Stimulated activated CD8-positive, alpha-beta memory T cell treated with anti-CD3 and anti-CD28 coated beads, Interleukin-7, amount 100 ng/mL, for 24 hours (primary cell): ENCODE data around the gene IRS2.

Source experiments
- DNase-seq: peaks from one replicate; pipeline ENCODE4 v3.0.0-alpha.2; 2020; ENCODE audit warnings: low read depth

IRS2 gene

GRCh38 chr13:109730812-109731335 lies 55.5 kb downstream of the IRS2 start:
- no peak for DNase-seq

GRCh38 chr13:109728791-109729731 lies 57.3 kb downstream of the IRS2 start:
- no peak for DNase-seq

DNA sequence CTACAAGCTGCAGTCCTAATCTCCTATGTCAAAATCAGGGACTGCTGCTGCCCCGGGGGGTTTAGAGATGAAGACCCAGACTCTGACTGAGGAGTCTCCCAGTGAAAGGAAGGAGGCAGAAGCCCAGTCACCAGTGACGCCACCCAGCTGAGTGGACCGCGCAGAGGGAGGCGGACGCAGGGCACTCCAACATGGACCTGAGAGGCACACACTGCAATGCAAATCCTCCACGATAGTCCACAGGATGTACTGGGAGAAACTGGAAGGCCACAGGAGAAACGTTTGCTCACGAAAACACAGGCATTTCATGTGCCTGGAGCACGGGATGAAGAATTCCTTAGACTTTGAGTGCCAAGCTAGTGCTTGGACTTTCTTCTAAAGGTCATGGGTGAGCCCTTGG lies 58.3 kb downstream of the IRS2 start:
- DNase-seq = no peak

GRCh38 chr13:109727251-109727650 lies 59.1 kb downstream of the IRS2 start:
- no peak for DNase-seq

GRCh38 chr13:109725995-109726637 lies 60.3 kb downstream of the IRS2 start:
- no peak for DNase-seq

- DNase-seq = no peak
These were observed 61.1 kb downstream of the IRS2 start for GRCh38 chr13:109725297-109725696.

DNA sequence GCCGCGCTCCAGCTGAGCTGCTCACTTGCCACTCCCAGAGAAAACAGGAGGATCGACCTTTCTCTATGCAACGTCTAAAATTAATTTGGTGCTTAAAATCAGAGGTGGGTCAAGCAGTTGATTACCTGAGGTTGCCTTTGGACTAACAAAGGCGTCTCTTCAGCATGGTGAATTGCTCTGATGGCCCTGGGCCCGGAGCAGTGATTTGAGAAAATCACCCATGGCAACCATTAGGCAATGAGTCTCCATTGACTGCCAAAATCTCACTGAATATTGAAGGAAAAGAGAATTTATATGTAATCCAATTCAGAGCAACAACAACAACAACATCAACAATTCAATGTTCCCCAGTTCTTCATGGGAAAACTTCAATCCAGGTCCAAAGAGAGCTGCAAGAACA lies 61.8 kb downstream of the IRS2 start:
- DNase-seq = no peak

GRCh38 chr13:109723046-109723445 lies 63.3 kb downstream of the IRS2 start:
- no peak for DNase-seq

DNA sequence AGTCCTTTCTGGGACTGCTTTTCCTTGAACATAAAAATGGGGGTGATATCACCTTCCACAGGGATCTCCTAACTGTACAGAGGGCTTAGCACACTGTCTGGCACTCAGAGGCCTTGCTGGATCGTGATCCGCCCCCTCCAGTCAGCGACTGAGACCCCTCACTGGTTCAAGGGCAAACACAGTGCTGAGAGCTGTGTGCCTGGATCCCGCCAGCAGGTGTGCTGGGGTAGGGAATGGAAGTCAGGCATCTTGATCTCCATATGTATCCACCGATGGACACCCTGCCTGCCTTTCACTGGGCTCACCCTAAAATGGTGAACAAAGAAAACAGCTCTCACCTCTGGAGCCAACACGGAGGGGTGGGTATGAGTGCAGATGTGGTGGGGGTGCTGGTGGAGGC lies 64.3 kb downstream of the IRS2 start:
- no peak for DNase-seq

GRCh38 chr13:109720758-109721184 lies 65.6 kb downstream of the IRS2 start:
- DNase-seq = no peak

- DNase-seq = no peak
These were observed 66.3 kb downstream of the IRS2 start for GRCh38 chr13:109719962-109720646.

DNA sequence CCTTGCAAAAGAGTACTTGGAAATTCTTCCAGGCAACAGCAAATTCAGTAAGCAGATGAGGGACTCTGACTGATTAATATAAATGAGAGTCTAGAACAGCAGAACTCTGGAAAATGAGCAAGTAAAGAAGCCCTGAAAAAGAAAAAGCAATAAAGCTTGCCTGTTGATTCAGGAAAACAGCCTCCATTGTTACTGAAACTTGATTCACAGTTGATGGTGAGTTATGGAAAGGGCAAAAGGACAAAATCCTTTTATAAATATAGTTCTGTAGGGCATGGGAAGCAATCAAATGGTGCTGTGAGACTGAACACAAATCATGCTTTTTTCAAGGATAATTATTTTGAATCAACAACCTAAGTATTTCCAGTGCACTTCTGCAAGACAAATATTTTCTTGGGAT lies 67.7 kb downstream of the IRS2 start:
- no peak for DNase-seq

DNA sequence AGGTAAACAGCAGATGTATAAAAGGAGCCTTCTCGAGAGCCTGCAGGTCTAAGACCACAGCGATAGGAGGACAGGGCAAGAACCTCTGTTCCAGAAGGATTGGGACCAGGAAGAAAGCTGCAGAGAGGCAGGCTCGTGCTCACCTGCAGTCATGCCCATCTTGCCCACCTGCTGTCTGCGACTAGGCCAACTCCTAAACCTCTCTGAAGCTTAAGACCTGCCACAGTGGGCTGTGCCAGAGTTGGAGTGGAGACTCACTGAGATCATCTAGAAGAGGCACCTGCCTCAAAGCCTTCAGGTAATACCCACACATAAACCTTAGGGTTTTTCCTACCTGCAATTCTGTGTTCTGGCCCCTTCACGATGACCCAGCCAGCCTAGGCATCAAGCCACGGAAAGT lies 68.7 kb downstream of the IRS2 start:
- no peak for DNase-seq

GRCh38 chr13:109715902-109716301 lies 70.5 kb downstream of the IRS2 start:
- no peak for DNase-seq

GRCh38 chr13:109713681-109714080 lies 72.7 kb downstream of the IRS2 start:
- no peak for DNase-seq

- no peak for DNase-seq
These were observed 74.2 kb downstream of the IRS2 start for GRCh38 chr13:109712124-109712722.

DNA sequence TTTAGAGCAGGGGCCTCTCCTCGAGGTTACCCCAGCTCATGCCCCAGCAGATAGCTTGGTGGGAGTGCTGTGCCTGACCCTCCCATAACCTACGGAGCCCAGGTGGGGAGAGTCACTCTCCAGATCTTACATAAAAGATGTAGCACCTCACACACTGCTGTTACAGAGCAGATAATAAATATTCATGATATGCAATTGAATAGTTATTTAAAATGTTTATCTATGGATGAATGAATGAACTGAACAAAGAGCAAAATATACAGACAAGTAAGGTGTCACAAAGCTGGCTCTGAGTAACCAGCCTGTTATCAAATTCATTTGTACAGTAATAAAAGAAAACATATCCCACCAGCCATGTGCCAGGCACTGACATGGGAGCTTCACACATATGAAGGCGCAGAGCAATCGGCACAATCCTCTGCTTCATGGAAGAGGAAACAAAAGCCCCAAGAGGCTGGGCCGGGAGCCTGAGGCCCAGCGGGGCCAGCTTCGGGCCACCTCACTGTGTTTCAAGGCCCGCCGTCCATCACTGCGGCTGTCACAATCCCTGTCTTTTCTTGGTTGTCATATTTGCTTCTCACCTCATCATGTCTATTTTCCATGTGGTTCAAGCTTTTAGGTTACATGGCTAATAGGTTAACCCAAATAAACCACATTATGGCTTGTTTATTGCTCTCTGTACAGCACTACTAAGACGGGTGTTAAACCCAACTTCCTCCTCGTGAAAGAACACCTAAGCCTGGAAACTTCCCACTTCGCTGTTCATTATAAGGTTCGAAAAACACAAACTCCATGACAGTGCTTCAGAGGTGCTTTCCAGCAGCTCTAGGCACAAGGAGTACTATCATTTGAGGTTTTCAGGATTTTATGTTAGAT lies 78.4 kb downstream of the IRS2 start:
- DNase-seq = no peak

DNA sequence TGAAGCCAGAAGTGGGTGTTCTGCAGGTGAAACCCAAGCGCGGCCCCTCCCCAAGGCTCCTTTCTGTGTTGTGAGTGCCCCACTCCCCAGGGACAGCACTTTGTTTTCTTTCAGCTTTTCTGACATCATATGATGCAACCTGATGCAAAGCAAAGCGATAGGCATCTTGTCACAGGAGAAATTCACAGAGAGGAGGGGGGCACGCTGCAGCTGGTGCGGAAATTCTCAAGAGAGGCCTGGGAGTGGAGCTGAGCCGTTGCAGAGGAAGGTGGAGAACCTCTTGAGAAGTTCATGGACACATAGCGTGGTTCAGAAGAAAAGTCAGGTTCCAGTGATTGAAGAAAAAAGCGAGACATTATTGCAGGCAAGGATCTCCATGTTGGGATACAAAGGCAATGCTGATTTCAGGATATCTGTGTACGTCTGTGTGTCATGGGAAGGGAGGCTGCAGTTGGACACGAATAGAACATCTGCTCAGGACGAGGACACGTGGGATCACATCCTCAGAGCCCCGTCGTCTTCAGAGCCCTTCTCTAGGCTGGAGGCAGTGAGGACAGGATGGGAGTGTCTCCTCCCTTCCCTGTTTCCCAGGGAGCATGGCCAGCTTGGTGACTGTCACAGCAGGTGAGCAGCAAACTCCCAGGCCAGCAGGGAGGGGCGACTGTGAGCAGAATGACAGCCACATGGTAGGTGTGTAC lies 79.2 kb downstream of the IRS2 start:
- no peak for DNase-seq

DNA sequence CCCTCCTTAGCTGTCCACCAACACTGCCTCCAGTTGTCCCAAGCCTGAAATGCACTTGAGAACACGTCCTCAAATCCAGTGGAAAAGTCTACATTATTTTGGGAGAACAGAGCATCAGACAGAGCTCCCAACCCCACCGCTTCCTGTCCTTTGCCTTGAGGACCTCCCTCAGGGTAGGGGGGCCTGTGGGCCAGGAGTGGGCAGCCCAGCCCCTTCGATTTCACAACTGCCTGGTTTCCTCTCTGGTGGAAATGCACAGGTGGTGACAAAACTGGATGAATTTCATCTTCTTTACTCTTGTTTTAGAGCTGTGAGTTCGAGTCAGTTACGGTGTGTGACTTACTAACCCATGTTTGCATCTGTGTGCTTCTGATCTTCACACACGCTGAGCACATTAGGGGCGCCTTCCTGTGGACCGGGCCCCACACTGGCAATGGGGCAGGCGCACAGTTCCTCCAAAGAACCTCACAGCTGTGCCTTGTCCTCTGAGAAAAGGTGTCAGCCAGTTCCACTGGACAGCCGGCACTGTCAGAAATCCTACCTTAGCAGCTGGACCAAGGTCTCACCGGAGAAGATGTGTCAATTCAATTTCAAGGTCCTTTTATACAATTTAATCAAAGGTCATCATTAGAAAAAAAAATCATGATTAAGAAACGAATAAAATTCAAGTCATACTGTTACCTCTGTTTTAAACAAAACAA lies 80.2 kb downstream of the IRS2 start:
- DNase-seq = no peak
